Lower lobe of right lung (tissue), 2 donors: ENCODE measurements around the gene ATP10A. TPM values are rescaled to one million over a fixed set of nuclear protein-coding genes. Genes with fewer than 3 reads are reported as not detected.

Experiments used
- ATAC-seq, 2 donors: fragments of 200-7000 bp; cut with Tn5 transposase; one replicate each; pipeline ENCODE4 v1.9.1; 2020 to 2022; ENCODE audit warnings: mild to moderate bottlenecking in 2 of 2, moderate library complexity in 2 of 2
- DNase-seq: peaks from one replicate; pipeline ENCODE4 v3.0.0-alpha.2; 2020
- H3K27ac ChIP-seq: fragments of 200-600 bp; one replicate; pipeline ENCODE4 v1.8.0; 2022
- H3K27me3 ChIP-seq: fragments of 200-600 bp; one replicate; pipeline ENCODE4 v1.8.0; 2022; ENCODE audit warnings: low read depth
- H3K36me3 ChIP-seq: fragments of 200-600 bp; one replicate; pipeline ENCODE4 v1.8.0; 2022; ENCODE audit warnings: mild to moderate bottlenecking
- H3K4me1 ChIP-seq: fragments of 200-600 bp; one replicate; pipeline ENCODE4 v1.8.0; 2022
- H3K4me3 ChIP-seq: fragments of 200-600 bp; one replicate; pipeline ENCODE4 v1.8.0; 2022; ENCODE audit warnings: mild to moderate bottlenecking
- H3K9me3 ChIP-seq: fragments of 200-600 bp; one replicate; pipeline ENCODE4 v1.8.0; 2022
- intact Hi-C: fragments of 100-400 bp; cut with DNase I; formaldehyde crosslinking; loops from one replicate; pipeline ENCODE4 v1.11.0; 2022
- total RNA-seq: library from RNA; stranded (reverse); fragmentation: NEBNext Ultra II Directional; extraction: Animal tissue kit (Norgen Biotek cat#: 25700); gene quantifications from one replicate; pipeline ENCODE4 v1.2.1, GENCODE V29; 2021
- TF ChIP-seq, protein P1 (sequence below): fragments of 200-600 bp; IDR thresholded peaks from one replicate; pipeline ENCODE4 v1.8.0; 2022; ENCODE audit warnings: antibody characterized with exemption, mild to moderate bottlenecking
- donor health status: DM: no; HTN: yes; CAD: no; lungs with severe emphysema.

ATP10A gene
- total RNA-seq, 1 donor from 2014 or later = 43.5 TPM

- TF ChIP-seq, protein P1, sequence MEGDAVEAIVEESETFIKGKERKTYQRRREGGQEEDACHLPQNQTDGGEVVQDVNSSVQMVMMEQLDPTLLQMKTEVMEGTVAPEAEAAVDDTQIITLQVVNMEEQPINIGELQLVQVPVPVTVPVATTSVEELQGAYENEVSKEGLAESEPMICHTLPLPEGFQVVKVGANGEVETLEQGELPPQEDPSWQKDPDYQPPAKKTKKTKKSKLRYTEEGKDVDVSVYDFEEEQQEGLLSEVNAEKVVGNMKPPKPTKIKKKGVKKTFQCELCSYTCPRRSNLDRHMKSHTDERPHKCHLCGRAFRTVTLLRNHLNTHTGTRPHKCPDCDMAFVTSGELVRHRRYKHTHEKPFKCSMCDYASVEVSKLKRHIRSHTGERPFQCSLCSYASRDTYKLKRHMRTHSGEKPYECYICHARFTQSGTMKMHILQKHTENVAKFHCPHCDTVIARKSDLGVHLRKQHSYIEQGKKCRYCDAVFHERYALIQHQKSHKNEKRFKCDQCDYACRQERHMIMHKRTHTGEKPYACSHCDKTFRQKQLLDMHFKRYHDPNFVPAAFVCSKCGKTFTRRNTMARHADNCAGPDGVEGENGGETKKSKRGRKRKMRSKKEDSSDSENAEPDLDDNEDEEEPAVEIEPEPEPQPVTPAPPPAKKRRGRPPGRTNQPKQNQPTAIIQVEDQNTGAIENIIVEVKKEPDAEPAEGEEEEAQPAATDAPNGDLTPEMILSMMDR = no peak
- intact Hi-C loops = no loop called here
- Histone ChIP-seq H3K9me3 (no peaks in the 10 kb centered on the region), H3K27me3 (no peaks in the 10 kb centered on the region), H3K4me3 (no peak overlapping the region), H3K36me3 (peaks cover 33% of the 10 kb centered on the region), H3K27ac (no peak overlapping the region), H3K4me1 (no peaks in the 10 kb centered on the region)
- no peak for ATAC-seq
- DNase-seq = no peak
Observed at GRCh38 chr15:25713736-25714537, 149.2 kb downstream of the ATP10A start.

GRCh38 chr15:25712961-25713355 is 150.2 kb downstream of the ATP10A start:
- H3K27me3 ChIP-seq = no peaks in the 10 kb centered on the region
- intact Hi-C loops = no loop called here

DNA sequence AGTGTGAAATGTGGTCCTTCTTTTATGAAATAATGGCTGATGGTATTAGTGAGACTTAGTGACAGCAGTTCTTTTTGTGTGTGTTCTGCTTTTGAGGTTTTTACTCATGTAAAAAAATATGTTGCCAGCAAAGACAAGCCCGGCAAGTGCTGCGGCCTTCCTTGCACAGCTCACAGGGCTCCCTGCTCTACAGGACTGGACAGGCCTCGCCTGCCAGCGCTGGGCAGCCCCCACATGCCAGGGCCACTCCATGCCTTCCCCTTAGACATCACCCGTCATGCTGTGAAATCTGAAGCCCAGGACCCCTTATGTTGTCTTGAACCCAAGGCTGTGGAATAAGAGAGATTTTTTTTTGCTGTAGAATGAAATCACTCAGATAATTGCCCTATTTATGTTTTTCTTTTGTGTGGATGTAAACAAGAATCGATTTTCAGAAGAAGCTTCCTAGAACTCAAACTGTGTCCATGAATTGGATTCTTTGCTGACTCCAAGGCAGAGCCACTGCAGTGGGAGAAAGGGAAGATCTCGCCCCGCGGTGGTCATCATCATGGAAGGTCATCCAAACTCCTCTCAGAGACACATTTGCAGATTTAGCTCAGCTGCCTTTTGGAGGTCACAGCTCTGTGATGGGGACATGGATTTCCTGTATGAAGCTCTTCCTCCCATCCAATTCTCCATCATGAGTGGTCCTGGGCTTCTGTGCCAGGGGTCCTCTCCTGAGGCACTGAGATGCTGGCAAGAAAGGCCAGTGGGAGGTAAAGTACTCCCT is 150.8 kb downstream of the ATP10A start:
- no peak overlapping the region for H3K27ac ChIP-seq
- ATAC-seq (no peak), DNase-seq (no peak)
- H3K27me3 ChIP-seq = no peaks in the 10 kb centered on the region
- TF ChIP-seq, protein P1 = no peak
- intact Hi-C loops = no loop called here
- H3K4me3 ChIP-seq = no peak overlapping the region
- H3K9me3 ChIP-seq = no peaks in the 10 kb centered on the region
- no peaks in the 10 kb centered on the region for H3K4me1 ChIP-seq
- peaks cover 29% of the 10 kb centered on the region for H3K36me3 ChIP-seq

More at GRCh38 chr15:25712961-25713355, 150.2 kb downstream of the ATP10A start:
- Histone ChIP-seq H3K4me3 (no peak overlapping the region), H3K27ac (no peak overlapping the region), H3K4me1 (no peaks in the 10 kb centered on the region), H3K9me3 (no peaks in the 10 kb centered on the region), H3K36me3 (peaks cover 30% of the 10 kb centered on the region)
- DNase-seq (no peak), ATAC-seq (no peak)
- TF ChIP-seq, protein P1 = no peak

DNA sequence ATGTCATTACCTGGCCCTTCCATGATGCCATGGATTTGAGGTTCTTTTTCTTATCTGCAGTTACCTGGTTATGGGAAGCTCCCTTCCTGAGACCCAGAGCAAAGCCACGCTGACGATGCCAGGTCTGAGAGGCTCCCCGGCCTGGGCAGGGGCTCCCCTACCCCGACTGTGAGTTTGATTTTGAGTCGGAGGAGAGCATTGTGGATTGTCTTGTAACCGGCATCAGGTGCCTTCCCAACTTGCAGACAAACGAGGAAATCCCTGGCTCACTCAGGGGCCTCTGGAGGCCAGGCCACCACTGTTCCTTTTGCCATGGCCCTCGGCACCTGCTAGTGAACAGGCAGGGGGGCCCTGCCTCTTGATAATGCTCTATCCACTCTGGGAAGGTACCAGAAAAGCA is 151.4 kb downstream of the ATP10A start:
- H3K27me3 ChIP-seq = no peaks in the 10 kb centered on the region
- ATAC-seq (no peak), DNase-seq (no peak)
- H3K9me3 ChIP-seq = no peaks in the 10 kb centered on the region
- TF ChIP-seq, protein P1 = no peak
- no peaks in the 10 kb centered on the region for H3K4me1 ChIP-seq
- H3K36me3 ChIP-seq = peaks cover 29% of the 10 kb centered on the region
- no peak overlapping the region for H3K27ac ChIP-seq
- intact Hi-C loops = no loop called here
- H3K4me3 ChIP-seq = no peak overlapping the region

DNA sequence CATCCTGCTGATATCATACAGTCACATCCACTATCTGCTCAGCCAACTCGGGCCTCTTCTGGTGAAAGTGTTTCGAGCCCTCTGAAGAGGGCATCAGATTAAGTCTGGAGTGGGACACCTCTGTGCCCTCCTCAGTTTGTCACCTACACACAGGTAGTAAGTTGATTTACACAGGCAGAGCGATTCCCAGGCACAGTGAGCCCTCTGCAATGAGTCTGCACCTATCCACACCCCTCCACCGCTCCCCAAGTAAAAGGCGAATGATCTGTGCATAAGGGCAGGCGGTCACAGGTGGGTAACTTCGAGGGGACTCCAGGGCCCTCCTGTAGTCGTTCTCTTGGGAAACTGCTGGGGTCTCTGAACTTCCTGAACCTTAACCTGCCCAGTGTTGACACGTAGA is 152.0 kb downstream of the ATP10A start:
- TF ChIP-seq, protein P1 = no peak
- intact Hi-C loops = no loop called here
- peaks cover 23% of the 10 kb centered on the region for H3K36me3 ChIP-seq
- H3K4me1 ChIP-seq = no peaks in the 10 kb centered on the region
- H3K27me3 ChIP-seq = no peaks in the 10 kb centered on the region
- DNase-seq (no peak), ATAC-seq (no peak)
- H3K4me3 ChIP-seq = no peak overlapping the region
- H3K27ac ChIP-seq = no peak overlapping the region
- no peaks in the 10 kb centered on the region for H3K9me3 ChIP-seq
